Activated T-helper 1 cell treated with anti-CD3 and anti-CD28 coated beads, Interleukin-12 subunit alpha, Interleukin-12 subunit beta, Interleukin-2, Interleukin-4 antibody, amounts not matched to agents 30 ng/mL and 10 ng/mL and 1 ng/mL, durations not matched to agents 14 hours and 24 hours and 36 hours (primary cell): ENCODE measurements around the gene PHACTR3. TPM values are rescaled to one million over a fixed set of nuclear protein-coding genes. Genes with fewer than 3 reads are reported as not detected.
"Not testable (repeated sequence)": the region's sequence is repeated elsewhere in the genome, so short reads cannot be mapped to it uniquely, and the experiment has no call there.

ENCODE experiments used
- DNase-seq: peaks from one replicate; pipeline ENCODE4 v3.0.0; 2021; ENCODE audit warnings: low spot score
- H3K27ac Mint-ChIP-seq: one replicate; pipeline ENCODE4 v1.8.0; 2021; ENCODE audit warnings: mild to moderate bottlenecking, mixed read lengths
- H3K27me3 Mint-ChIP-seq: one replicate; pipeline ENCODE4 v1.8.0; 2022; ENCODE audit warnings: mild to moderate bottlenecking, moderate library complexity, mixed read lengths; ENCODE audit not compliant: insufficient read depth
- H3K36me3 Mint-ChIP-seq: one replicate; pipeline ENCODE4 v1.8.0; 2021; ENCODE audit warnings: low read depth, mixed read lengths
- H3K4me1 Mint-ChIP-seq: one replicate; pipeline ENCODE4 v1.8.0; 2021; ENCODE audit warnings: low read depth, mixed read lengths
- H3K4me3 Mint-ChIP-seq: one replicate; pipeline ENCODE4 v1.8.0; 2021; ENCODE audit warnings: mild to moderate bottlenecking, moderate library complexity, mixed read lengths
- H3K9me3 Mint-ChIP-seq: one replicate; pipeline ENCODE4 v1.8.0; 2021; ENCODE audit warnings: mixed read lengths
- intact Hi-C: fragments of 100-400 bp; cut with micrococcal nuclease; formaldehyde crosslinking; loops from one replicate; pipeline ENCODE4 v1.15.1; 2024
- total RNA-seq: library from RNA; stranded (reverse); gene quantifications from 2 replicates; pipeline ENCODE4 v1.2.3, GENCODE V29; 2022

Gene PHACTR3
- total RNA-seq, 1 donor from 2014 or later, result not detected

DNA sequence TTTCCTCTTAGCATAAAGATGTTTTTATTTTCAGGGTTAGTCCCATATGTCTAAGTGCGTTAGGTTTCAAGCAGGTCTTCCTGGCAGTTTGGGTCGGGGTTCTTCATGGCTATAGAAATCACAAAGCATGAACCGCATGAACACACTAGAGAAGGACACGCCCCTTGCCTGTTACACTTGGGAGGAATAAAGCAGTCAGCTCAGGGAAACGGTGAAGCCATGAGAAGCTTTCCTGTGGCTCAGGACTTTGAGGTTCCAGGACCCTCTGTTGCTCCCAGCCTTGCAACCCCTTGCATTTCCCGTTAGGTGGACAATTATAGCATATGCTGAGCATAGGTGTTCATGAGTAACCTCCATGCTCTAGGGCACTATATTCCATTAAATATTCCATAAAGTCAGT lies 232.4 kb downstream of the PHACTR3 start:
- Mint-ChIP-seq H3K9me3 (no peaks in the 10 kb centered on the region), H3K4me1 (no peaks in the 10 kb centered on the region), H3K27ac (no peak overlapping the region), H3K36me3 (no peaks in the 10 kb centered on the region), H3K27me3 (peaks cover 21% of the 10 kb centered on the region), H3K4me3 (no peak overlapping the region)
- no peak for DNase-seq
- intact Hi-C loops, result no loop called here

- H3K36me3 Mint-ChIP-seq, result no peaks in the 10 kb centered on the region
- DNase-seq, result no peak
- no peak overlapping the region for H3K4me3 Mint-ChIP-seq
- H3K27ac Mint-ChIP-seq, result no peak overlapping the region
- intact Hi-C loops, result no loop called here
- no peaks in the 10 kb centered on the region for H3K9me3 Mint-ChIP-seq
- no peaks in the 10 kb centered on the region for H3K4me1 Mint-ChIP-seq
- H3K27me3 Mint-ChIP-seq, result peaks cover 21% of the 10 kb centered on the region
These were observed 233.5 kb downstream of the PHACTR3 start for GRCh38 chr20:59837623-59838394.

DNA sequence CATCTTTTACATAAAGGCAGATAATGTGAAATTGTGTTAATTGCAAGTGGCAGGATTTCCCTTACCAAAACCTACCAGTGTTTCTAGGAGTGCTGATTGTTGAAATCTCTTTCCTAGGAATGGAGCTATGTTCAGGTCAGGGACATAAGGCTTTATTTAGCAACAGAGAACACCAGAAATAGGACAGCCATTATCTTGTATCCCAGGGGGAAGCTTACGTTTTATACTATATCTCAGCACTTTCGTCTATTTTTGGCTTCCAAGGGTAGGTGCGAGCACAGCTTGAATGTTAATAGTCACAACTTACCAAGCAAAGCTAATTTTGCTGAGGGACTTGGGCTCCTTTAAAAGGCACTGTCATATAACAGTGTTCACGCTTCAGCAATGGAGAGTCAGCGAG lies 235.1 kb downstream of the PHACTR3 start:
- no peaks in the 10 kb centered on the region for H3K4me1 Mint-ChIP-seq
- H3K9me3 Mint-ChIP-seq, result no peaks in the 10 kb centered on the region
- intact Hi-C loops, result no loop called here
- DNase-seq, result no peak
- H3K36me3 Mint-ChIP-seq, result no peaks in the 10 kb centered on the region
- H3K27me3 Mint-ChIP-seq, result peaks cover 24% of the 10 kb centered on the region
- no peak overlapping the region for H3K27ac Mint-ChIP-seq
- no peak overlapping the region for H3K4me3 Mint-ChIP-seq

DNA sequence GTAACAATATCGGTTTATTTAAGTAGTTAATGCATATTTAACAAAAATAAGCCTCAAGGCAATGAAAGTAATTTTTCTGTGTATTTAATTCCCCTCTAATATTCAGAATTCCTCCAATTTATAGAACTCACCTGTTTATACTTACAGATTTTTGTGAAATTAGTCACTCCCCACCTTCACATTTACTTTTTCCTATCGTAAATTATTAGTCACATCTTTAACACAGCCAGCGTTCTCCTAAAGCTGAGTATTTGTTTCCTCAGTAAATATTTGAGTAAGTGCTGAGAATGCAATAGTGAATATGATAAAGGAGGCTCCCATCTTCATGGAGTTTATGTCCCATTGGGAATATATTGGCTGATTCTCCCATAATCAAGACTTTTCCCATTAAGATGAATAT lies 241.1 kb downstream of the PHACTR3 start:
- H3K4me3 Mint-ChIP-seq, result no peak overlapping the region
- no peak for DNase-seq
- peaks cover 10% of the 10 kb centered on the region for H3K27me3 Mint-ChIP-seq
- H3K4me1 Mint-ChIP-seq, result no peaks in the 10 kb centered on the region
- no peaks in the 10 kb centered on the region for H3K36me3 Mint-ChIP-seq
- intact Hi-C loops, result no loop called here
- no peak overlapping the region for H3K27ac Mint-ChIP-seq
- H3K9me3 Mint-ChIP-seq, result no peaks in the 10 kb centered on the region

GRCh38 chr20:59848182-59848581 lies 243.8 kb downstream of the PHACTR3 start:
- H3K9me3 Mint-ChIP-seq, result no peaks in the 10 kb centered on the region
- H3K27ac Mint-ChIP-seq, result no peak overlapping the region
- DNase-seq, result no peak
- no peak overlapping the region for H3K4me3 Mint-ChIP-seq
- intact Hi-C loops, result no loop called here
- H3K27me3 Mint-ChIP-seq, result peaks cover 8% of the 10 kb centered on the region
- H3K36me3 Mint-ChIP-seq, result no peaks in the 10 kb centered on the region
- H3K4me1 Mint-ChIP-seq, result no peaks in the 10 kb centered on the region

DNA sequence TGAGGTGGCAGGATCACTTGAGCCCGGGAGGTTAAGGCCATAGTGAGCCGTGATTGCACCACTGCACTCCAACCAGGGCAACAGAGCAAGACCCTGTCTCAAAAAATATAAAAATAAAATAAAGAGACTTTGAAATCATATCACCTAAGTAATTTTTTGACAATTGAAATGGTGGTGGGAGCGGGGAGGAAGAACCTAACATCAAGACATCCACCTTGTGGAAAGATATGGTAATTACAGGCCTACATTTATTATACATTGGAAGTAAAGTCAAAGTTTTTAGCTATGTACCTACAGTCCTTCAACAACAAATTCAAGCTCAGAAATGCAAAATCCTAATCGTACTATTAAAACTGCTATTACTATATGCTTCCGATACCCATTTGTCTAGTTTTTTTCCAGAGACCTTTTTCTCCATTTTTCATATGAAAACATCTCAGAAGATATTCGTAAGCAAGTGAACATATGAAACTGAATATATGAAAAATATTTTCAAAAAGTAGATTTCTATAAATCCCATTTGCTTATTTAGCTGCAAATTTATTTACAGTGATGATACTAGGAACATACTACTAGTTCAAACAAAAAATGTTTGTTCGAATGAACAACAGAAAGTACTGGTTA lies 245.8 kb downstream of the PHACTR3 start:
- peaks cover 2% of the 10 kb centered on the region for H3K27me3 Mint-ChIP-seq
- H3K36me3 Mint-ChIP-seq, result peaks cover 2% of the 10 kb centered on the region
- H3K9me3 Mint-ChIP-seq, result no peaks in the 10 kb centered on the region
- H3K4me3 Mint-ChIP-seq, result no peak overlapping the region
- intact Hi-C loops, result loop anchor here (1.0 to 2.0 kb wide), 2 partner anchors 67 to 251 kb away; no protein-coding TSS in a partner anchor
- DNase-seq, result no peak
- no peak overlapping the region for H3K27ac Mint-ChIP-seq
- H3K4me1 Mint-ChIP-seq, result no peaks in the 10 kb centered on the region

DNA sequence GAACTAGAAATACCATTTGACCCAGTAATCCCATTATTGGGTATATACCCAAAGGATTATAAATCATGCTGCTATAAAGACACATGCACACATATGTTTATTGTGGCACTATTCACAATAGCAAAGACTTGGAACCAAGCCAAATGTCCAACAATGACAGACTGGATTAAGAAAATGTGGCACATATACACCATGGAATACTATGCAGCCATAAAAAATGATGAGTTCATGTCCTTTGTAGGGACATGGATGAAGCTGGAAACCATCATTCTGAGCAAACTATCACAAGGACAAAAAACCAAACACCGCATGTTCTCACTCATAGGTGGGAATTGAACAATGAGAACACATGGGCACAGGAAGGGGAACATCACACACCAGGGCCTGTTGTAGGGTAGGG lies 252.2 kb downstream of the PHACTR3 start:
- H3K36me3 Mint-ChIP-seq, H3K9me3 Mint-ChIP-seq, DNase-seq, H3K27ac Mint-ChIP-seq, H3K4me1 Mint-ChIP-seq, H3K4me3 Mint-ChIP-seq, intact Hi-C loops, H3K27me3 Mint-ChIP-seq: not testable (repeated sequence)

GRCh38 chr20:59856941-59857340 lies 252.6 kb downstream of the PHACTR3 start:
- intact Hi-C loops, result not testable (repeated sequence)

DNA sequence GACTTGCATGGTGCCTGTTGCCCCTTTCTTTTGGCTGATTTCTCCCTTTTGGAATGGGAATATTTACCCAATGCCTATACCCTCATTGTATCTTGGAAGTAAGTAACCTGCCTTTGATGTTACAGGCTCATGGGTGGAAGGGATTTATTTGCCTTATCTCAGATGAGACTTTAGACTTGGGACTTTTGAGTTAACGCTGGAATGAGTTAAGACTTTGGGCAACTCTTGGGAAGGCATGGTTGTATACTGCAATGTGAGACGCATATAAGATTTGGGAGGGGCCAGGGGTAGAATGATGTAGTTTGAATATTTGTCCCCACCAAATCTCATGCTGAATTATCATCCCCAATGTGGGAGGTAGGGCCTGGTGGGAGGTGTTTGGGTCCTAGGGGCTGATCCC lies 253.6 kb downstream of the PHACTR3 start:
- Mint-ChIP-seq H3K27ac (no peak overlapping the region), H3K4me3 (no peak overlapping the region), H3K36me3 (peaks cover 2% of the 10 kb centered on the region), H3K27me3 (peaks cover 1% of the 10 kb centered on the region), H3K4me1 (no peaks in the 10 kb centered on the region), H3K9me3 (peaks cover 5% of the 10 kb centered on the region)
- intact Hi-C loops, result no loop called here
- DNase-seq, result no peak

More at GRCh38 chr20:59856941-59857340, 252.6 kb downstream of the PHACTR3 start:
- H3K4me3 Mint-ChIP-seq, H3K4me1 Mint-ChIP-seq, H3K36me3 Mint-ChIP-seq, H3K9me3 Mint-ChIP-seq, DNase-seq, H3K27ac Mint-ChIP-seq, H3K27me3 Mint-ChIP-seq: not testable (repeated sequence)

DNA sequence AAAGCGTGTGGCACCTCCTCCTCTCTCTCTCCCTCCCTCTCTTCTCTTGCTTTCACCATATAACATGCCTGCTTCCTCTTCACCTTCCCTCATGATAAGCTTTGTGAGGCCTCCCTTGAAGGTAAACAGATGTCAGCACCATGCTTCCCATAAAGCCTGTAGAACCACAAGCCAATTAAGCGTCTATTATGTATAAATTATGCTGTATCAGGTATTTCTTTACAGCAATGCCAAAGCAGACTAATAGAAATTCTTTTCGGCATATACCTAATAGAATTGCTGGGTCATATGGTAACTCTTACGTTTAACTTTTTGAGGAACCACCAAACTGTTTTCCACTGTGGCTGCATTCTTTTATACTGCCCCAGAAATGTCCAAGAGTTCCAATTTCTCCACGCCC lies 254.1 kb downstream of the PHACTR3 start:
- no peak overlapping the region for H3K27ac Mint-ChIP-seq
- no peaks in the 10 kb centered on the region for H3K4me1 Mint-ChIP-seq
- intact Hi-C loops, result no loop called here
- H3K27me3 Mint-ChIP-seq, result peaks cover 1% of the 10 kb centered on the region
- DNase-seq, result no peak
- H3K9me3 Mint-ChIP-seq, result peaks cover 5% of the 10 kb centered on the region
- no peak overlapping the region for H3K4me3 Mint-ChIP-seq
- H3K36me3 Mint-ChIP-seq, result peaks cover 2% of the 10 kb centered on the region

- Mint-ChIP-seq H3K36me3 (no peaks in the 10 kb centered on the region), H3K9me3 (peaks cover 5% of the 10 kb centered on the region), H3K27ac (no peak overlapping the region), H3K4me1 (no peaks in the 10 kb centered on the region), H3K27me3 (peaks cover 1% of the 10 kb centered on the region), H3K4me3 (no peak overlapping the region)
- intact Hi-C loops, result no loop called here
- no peak for DNase-seq
These were observed 257.1 kb downstream of the PHACTR3 start for GRCh38 chr20:59861401-59861800.

DNA sequence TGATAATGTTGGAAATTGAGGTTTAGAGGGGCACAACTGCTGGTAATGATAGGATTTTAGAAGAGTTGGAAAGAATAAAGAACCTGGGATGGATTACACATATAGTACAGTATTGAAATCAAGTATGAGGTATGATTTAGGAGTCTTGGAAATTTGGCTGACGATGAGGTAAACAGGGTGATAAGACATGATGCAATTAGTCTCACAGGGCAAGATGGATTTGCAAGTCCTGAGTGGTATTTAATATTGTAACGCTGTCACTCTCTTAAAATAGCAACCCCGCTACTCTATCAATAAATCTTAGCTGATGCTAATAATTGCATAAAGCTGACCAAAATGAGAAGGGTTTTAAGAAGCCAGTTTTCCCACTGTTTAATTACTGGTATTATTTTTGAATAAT lies 258.7 kb downstream of the PHACTR3 start:
- intact Hi-C loops, result no loop called here
- H3K27ac Mint-ChIP-seq, result no peak overlapping the region
- DNase-seq, result no peak

DNA sequence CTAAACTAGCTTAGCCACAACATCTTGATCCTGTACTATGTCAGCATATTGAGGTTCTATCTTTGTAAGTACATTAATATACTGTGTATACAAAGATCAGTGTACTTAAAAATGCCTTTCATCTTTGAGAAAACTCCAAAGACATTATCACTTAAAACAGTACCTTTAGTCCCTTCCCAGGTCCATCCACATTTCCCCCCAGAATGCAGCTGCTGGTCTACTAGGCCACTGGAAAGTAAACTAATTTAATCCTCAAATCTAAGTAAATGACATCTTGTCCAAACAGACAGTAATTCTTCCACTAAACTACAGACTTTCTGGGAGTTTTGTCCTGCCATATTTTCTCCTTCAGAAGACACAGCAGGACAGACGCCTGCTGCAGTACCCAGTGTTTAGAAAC lies 260.4 kb downstream of the PHACTR3 start:
- intact Hi-C loops, result no loop called here
- Mint-ChIP-seq H3K36me3 (no peaks in the 10 kb centered on the region), H3K9me3 (no peaks in the 10 kb centered on the region), H3K27ac (no peak overlapping the region), H3K4me3 (no peak overlapping the region), H3K27me3 (peaks cover 1% of the 10 kb centered on the region), H3K4me1 (no peaks in the 10 kb centered on the region)
- no peak for DNase-seq

More for the DNA sequence above, 258.7 kb downstream of the PHACTR3 start:
- Mint-ChIP-seq H3K36me3 (no peaks in the 10 kb centered on the region), H3K4me1 (no peaks in the 10 kb centered on the region), H3K9me3 (no peaks in the 10 kb centered on the region), H3K27me3 (peaks cover 1% of the 10 kb centered on the region), H3K4me3 (no peak overlapping the region)
